Measurements from ENCODE around the gene MVP.

Gene MVP

GRCh38 chr16:29893553-29893952, 73.3 kb downstream of the MVP start:
- CTCF ChIA-PET: interaction anchor here (0.6 kb wide), 1 partner anchor 9 kb away, joined by 3 read pairs; no protein-coding TSS in a partner anchor
- no peak overlapping the region for H3K27ac ChIP-seq
- no peak for DNase-seq (ENCODE audit: low spot score)
- POLR2A ChIA-PET (ENCODE audit: low non-redundant PET): no interaction called here
- TF ChIP-seq, protein P1, sequence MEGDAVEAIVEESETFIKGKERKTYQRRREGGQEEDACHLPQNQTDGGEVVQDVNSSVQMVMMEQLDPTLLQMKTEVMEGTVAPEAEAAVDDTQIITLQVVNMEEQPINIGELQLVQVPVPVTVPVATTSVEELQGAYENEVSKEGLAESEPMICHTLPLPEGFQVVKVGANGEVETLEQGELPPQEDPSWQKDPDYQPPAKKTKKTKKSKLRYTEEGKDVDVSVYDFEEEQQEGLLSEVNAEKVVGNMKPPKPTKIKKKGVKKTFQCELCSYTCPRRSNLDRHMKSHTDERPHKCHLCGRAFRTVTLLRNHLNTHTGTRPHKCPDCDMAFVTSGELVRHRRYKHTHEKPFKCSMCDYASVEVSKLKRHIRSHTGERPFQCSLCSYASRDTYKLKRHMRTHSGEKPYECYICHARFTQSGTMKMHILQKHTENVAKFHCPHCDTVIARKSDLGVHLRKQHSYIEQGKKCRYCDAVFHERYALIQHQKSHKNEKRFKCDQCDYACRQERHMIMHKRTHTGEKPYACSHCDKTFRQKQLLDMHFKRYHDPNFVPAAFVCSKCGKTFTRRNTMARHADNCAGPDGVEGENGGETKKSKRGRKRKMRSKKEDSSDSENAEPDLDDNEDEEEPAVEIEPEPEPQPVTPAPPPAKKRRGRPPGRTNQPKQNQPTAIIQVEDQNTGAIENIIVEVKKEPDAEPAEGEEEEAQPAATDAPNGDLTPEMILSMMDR (conservative IDR thresholded peaks at IDR 0.05; ENCODE audit: low read depth): no peak

DNA sequence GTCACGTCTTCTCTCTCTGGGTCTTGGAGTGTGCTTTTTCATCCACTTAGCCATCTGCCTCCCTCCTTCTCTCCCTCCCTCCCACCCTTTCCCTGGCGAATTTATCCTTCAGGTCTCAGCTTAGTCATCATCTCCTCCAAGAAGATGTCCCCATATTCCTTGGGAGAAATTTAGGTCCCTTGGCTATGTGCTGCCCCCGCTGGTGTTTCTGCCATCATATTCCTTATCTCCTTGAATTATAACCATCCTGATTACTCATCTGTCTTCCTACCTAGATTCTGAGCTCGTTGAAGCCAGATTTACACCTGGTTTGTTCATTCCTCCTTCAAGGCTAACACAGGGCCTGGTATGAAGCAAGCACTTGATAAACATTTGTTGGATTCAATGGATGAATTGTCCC, 74.1 kb downstream of the MVP start:
- ChIA-PET POLR2A (ENCODE audit: low non-redundant PET) (no interaction called here), CTCF (interaction anchor here (0.6 kb wide), 1 partner anchor 51 kb away, joined by 4 read pairs; no protein-coding TSS in a partner anchor)
- no peak overlapping the region for H3K27ac ChIP-seq
- DNase-seq (ENCODE audit: low spot score): no peak
- TF ChIP-seq, protein P1 (conservative IDR thresholded peaks at IDR 0.05; ENCODE audit: low read depth): no peak

GRCh38 chr16:29896841-29897240, 76.6 kb downstream of the MVP start:
- ChIA-PET POLR2A (ENCODE audit: low non-redundant PET) (no interaction called here), CTCF (no interaction called here)
- TF ChIP-seq, protein P1 (conservative IDR thresholded peaks at IDR 0.05; ENCODE audit: low read depth): no peak
- no peak for DNase-seq (ENCODE audit: low spot score)
- H3K27ac ChIP-seq: no peak overlapping the region

DNA sequence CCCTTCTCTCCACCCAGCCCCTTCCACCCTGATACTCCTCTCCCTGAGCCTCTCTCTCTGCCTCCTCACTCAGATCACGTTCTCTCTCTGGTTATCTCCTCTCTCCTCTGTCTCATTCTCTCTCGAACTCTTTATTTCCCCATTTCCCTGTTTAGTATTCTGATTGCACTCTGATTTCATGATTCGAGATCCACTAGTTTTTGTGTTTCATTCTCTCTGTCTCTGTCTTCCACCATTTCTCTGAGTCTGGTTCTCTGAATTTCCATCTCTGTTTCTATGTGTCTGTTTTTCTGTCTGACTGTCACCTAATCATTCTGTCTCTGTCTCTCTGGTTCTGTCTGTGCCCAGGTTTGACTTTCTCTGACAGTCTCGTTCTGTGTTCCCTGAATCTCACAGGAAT, 77.1 kb downstream of the MVP start:
- POLR2A ChIA-PET (ENCODE audit: low non-redundant PET): no interaction called here
- DNase-seq (ENCODE audit: low spot score): no peak
- no peak overlapping the region for H3K27ac ChIP-seq
- CTCF ChIA-PET: interaction anchor here (0.5 kb wide), 1 partner anchor 108 kb away, joined by 3 read pairs; no protein-coding TSS in a partner anchor
- TF ChIP-seq, protein P1 (conservative IDR thresholded peaks at IDR 0.05; ENCODE audit: low read depth): no peak
